NCI-H1930 (cell line): ENCODE data around the gene ENGASE.
"Not testable (repeated sequence)": the region's sequence is repeated elsewhere in the genome, so short reads cannot be mapped to it uniquely, and the experiment has no call there.

Experiments used
- DNase-seq, 2 experiments: peaks; one replicate each; lab custom pipeline; 2025; lab: John Stamatoyannopoulos, UW

ENGASE gene

GRCh38 chr17:79053251-79053925 is 21.2 kb upstream of the ENGASE start:
- no peak for DNase-seq

GRCh38 chr17:79054200-79054960 is 20.2 kb upstream of the ENGASE start:
- DNase-seq = no peak

DNA sequence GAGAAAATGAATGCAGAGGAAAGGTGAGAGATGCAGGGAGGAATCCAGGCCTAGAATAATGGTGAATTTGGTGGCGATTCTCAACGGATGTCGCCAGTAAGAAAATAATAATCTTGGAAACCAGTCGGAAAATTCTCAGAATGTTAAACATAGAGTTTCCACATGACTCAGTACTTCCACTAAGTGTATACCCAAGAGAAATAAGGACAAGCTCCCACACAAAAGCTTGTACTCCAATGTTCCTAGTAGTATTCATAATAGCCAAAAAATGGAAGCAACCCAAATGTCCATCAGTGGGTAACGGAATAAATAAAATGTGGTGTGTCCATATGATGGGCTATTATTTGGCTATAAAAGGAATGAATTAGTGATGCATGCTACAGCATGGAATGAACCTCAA is 19.4 kb upstream of the ENGASE start:
- DNase-seq = no peak

- DNase-seq = no peak
Measured at GRCh38 chr17:79057737-79058385, 16.8 kb upstream of the ENGASE start.

DNA sequence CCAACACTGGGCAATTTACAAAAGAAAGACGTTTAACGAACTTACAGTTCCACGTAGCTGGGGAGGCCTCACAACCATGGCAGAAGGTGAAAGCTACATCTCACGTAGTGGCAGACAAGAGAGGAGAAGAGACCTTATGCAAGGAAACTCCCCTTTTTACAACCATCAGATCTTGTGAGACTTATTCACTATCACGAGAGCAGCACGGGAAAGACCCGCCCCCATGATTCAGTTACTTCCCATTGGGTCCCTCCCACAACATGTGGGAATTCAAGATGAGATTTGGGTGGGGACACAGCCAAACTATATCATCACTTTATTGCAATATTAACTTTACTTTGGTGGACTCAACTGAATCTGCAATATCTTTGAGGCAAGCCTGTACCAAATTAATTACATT is 11.9 kb upstream of the ENGASE start:
- DNase-seq = no peak

- DNase-seq = no peak
Measured at GRCh38 chr17:79064026-79064425, 10.6 kb upstream of the ENGASE start.

DNA sequence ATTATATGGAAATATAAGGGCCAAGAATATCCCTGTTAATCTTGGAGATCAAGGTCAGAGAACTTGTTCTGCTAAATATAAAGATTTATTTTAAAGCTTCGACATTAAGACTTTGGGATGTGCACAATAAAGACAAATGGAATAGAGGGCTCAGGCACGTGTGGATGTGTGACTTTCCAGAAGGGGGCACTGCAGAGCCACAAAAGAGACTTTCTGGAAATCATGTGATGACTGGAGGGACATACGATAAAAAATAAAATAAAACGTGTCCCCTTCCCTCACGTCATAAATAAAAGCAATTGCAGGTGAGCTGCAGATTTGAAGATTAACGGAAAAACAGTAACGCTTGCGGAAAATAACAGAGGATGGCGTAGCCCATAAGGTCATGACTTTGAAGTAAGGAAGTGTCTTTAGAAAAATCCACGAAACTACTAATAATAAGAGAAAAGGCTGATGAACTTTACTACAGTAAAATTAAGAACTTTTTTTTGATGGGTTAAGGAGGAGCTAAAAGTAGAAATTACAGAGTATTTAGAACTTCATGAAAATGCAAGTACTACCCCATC is 9.4 kb upstream of the ENGASE start:
- DNase-seq = peak in 1 of 2 experiments; percentile 21

DNA sequence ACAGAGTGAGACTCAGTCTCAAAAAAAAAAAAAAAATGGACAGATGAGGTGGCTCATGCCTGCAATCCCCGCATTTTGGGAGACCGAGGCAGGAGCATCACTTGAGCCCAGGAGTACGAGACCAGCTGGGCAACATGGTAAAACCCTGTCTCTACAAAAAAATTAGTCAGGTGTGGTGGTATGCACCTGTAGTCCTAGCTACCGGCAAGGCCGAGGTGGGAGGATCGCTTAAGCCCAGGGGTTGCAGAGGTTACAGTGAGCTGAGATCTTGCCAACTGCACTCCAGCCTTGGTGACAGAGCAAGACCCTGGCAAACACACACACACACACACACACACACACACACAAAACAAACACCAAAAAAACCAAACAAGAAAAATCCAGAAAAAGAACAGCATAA is 7.7 kb upstream of the ENGASE start:
- DNase-seq = no peak

GRCh38 chr17:79070266-79070880 is 4.3 kb upstream of the ENGASE start:
- DNase-seq = no peak

- DNase-seq = no peak
Measured at GRCh38 chr17:79071161-79071740, 3.4 kb upstream of the ENGASE start.

DNA sequence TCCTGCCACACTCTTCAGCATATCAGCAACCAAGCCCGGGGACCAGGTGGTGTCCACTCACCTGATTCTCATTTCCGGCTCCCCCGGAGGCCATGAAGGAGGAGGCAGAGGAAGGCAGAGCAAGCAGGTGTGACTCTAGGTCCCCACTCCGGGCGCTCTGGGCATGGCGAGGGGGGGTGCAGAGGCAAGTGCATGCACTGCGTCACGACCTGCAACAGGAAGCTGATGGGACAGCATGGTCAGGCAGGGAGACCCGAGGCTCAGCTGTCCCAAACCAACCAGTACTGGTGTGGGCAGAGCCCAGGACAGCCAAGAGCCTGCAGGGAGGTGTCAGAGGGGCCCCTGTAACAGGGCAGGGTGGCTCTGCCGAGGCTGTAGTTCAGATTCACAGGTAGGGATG is 2.1 kb upstream of the ENGASE start:
- DNase-seq = no peak

DNA sequence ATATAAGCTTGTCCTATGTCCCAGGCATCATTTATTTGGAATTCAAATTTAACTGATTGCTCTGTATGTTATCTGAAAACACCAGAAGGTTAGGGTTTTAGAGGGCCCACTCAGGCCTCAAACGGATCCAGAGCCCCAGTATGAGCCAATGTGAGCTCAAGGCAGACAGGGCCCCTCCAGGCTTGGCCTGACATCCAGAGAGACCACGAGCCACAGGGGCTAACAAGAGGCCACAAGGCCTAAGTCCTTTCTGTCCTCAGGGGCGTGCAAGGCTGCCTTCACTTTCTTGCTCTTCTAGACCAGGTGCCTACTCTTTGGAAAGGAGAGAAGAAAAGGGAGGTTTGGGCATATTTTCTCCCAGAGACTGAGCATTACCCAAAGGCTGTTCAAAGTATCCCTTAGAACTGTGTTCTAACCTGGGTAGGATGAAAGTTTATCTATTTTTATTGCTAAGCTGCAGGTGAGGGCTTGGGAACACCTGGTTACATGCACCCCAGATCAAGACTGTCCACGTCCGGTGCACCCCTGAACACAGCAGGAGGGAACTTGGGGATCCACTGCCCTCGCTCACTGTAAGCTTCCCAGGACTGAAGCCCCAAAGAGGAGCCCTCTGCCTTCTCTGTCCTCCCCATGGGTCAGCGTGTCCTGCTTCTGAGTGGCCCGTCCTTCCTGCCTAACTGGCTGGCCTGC is 1.5 kb upstream of the ENGASE start:
- no peak for DNase-seq

DNA sequence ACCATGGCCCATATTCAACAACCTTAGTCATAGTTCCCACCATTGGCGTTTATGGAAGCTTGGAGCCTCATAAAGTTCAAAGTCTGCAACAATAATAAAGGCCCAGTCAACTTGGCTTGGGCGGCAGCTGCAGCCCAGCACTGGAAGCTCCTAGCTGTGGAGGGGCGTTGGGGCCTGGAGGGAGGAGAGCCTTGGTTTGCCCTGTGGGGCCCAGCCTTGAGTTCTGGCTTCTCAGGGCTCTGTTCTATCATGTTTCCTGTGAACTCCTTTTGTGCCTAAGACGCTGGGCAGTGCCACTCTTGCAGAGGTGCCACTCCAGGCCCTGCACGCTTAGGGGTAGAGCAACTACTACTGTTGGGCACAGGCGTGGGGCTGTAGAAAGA is 927 bp upstream of the ENGASE start:
- DNase-seq = no peak

DNA sequence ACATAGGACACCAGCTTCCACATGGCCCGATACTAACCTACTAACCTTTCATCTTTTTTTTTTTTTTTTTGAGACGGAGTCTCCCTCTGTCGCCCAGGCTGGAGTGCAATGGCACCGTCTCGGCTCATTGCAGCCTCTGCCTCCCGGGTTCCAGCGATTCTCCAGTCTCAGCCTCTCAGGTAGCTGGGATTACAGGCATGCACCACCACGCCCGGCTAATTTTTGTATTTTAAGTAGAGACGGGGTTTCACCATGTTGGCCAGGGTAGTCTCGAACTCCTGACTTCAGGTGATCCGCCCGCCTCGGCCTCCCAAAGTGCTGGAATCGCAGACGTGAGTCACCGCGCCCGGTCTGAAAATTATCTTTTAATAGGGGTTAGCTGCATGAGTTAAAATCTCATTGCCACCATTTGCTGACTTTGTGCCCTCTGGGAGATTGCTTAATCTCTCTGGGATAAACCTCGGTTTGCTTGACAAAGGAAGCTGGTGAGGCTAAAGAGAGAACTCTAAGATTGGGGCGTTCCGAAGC is 439 bp upstream of the ENGASE start:
- DNase-seq = not testable (repeated sequence)

DNA sequence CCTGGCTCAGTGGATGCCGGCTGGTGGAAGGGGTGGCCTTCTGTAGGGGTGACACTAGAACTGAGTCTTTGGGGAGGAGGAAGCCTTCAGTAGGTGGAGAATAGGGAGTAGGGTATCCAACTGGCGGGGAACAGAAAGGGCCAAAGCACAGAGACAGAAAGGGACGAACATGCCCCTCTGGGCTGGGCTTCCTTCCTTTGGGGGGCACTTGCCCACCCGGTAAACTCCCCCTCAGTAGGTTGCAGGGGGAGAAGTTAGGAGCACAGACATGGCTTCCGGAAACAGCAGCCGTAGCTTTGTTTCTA is 774 bp downstream of the ENGASE start:
- no peak for DNase-seq

- no peak for DNase-seq
Measured at GRCh38 chr17:79075861-79076406, 1.3 kb downstream of the ENGASE start.

DNA sequence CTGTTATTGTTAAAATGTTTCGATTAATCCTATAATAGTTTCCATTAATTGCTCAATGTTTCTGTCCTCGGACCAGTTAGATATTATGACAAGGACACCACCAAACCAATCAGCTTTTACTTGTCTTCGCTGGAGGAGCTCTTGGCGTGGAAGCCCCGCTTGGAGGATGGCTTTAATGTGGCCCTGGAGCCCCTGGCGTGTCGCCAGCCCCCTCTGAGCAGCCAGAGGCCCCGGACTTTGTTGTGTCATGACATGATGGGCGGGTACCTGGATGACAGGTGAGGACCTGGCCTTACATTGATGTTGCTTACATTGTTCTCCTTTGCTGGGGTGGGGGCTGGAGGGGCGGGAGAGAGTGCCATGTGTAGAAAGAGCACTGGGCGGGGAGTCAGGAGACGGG is 3.0 kb downstream of the ENGASE start:
- DNase-seq = no peak

DNA sequence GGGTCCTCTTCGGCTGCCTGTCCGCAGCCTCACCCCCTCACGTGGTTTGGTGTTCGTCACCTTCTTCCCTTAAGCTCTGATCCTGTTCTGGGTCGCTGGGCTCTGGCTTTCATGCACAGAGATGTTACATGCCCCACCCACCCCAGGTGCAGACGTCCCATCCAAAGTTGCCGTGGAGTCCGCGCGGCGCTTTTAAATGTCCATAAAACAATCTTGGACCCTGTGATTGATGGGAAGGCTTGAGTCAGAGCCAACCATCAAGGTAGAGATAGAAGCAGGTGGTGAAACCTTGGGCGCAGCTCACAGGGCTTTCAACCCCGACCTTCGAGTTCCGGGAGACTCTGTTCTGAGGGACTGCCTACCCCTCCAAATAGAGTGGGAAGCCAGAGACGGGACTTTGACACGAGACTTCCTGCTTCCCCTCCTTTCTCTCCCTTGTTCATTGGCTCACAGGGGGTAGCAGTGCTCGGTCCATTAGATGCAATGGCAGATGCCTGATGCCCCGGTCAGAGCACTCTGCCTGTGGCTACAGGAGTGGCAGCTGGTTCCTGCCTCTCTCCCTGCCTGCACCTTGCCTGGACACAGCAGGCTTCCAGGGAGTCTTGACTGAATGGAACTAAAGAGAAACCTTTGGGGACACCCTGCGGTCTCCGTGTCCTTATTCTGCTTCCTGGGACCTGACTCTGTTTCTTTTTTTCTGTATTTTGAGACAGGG is 4.0 kb downstream of the ENGASE start:
- no peak for DNase-seq

DNA sequence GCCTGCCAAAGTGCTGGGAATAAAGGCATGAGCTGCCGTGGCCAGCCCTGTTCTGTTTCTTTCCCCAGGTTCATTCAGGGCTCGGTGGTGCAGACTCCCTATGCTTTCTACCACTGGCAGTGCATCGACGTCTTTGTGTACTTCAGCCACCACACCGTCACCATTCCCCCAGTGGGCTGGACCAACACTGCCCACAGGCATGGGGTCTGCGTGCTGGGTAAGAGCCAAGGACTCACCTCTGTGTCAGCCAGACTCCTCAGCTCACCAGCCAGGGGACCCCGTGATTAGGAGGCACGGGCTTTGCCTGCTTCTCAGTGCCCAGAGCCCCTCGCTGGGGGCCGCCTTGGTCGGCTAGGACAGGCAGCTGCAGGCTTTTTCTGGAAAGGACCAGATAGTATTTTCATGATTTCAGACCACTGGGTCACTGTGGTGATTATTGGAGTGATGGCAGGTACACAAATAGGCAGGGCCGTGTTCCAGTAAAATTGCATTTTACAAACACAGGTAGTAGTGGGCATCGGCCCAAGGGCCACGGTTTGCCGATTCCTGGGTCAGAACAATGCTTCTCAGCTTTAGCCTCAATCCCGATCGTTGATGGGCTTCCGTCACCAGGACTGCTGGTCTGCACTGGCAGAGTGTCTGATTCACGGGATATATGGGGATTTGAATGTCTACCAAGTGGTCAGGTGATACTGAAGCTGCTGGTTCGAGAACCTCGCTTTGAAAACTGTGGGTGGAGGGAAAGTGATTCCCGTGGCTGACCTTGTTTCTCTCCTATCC is 5.0 kb downstream of the ENGASE start:
- DNase-seq = no peak

DNA sequence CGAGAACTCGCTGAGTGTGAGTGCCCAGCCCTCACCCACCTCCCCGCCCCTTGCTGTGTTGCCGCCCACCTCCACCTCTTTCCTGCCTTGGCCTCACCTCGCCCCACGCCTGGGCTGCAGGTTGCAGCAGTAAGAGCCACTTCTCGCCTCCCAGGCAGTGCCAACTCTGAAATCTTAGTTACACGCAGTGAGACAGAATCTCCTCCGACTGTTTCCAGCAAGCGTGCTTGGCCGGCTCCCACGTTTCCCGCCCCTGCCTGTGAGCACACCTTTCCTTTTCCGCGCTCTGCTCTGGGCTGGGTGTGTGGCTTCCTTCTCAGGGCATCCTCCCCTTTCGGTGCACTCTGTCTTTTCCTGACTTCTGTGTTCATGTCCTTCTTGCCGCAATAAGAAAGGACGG is 5.7 kb downstream of the ENGASE start:
- no peak for DNase-seq
